B cell (primary cell): ENCODE measurements around the gene LRCOL1. TPM values are rescaled to one million over a fixed set of nuclear protein-coding genes. Genes with fewer than 3 reads are reported as not detected.

ENCODE experiments used
- ATAC-seq: fragments of 200-7000 bp; cut with Tn5 transposase; one replicate; pipeline ENCODE4 v1.10.0; 2021; ENCODE audit warnings: low read depth, mild to moderate bottlenecking, moderate number of reproducible peaks, moderate library complexity
- CTCF ChIA-PET: fragments of 350-600 bp; sonication (Branson Sonifier 250); formaldehyde crosslinking; loops from one replicate; lab custom pipeline; 2021; ENCODE audit warnings: antibody characterized with exemption, inconsistent platforms; lab: Charles Lee
- POLR2A ChIA-PET: fragments of 350-600 bp; sonication (Branson Sonifier 250); formaldehyde crosslinking; loops from one replicate; lab custom pipeline; 2021; ENCODE audit warnings: antibody characterized with exemption; lab: Charles Lee
- DNase-seq: peaks from one replicate; pipeline ENCODE4 v3.0.0; 2013
- H2AFZ ChIP-seq: 2 replicates; pipeline ENCODE4 v1.6.1; 2012; ENCODE audit warnings: mild to moderate bottlenecking, low read depth, low read length; ENCODE audit not compliant: insufficient read depth, poor library complexity, severe bottlenecking
- H3K27ac ChIP-seq, 2 donors: 1 replicate in 1 of 2; 2 replicates in 1 of 2; pipeline ENCODE4 v1.5.1; 2012 to 2013; ENCODE audit warnings: low read length in 2 of 2, mild to moderate bottlenecking in 2 of 2, moderate library complexity in 1 of 2
- H3K27me3 ChIP-seq, 4 experiments: fragments of 200-600 bp in 1 of 4; sonication (generic) in 1 of 4; replicated peaks in 1 of 4; 1 replicate in 2 of 4; 2 replicates in 2 of 4; pipeline versions ENCODE4 v1.6.1 to v1.7.0; 2013 to 2016; ENCODE audit warnings: low read length in 3 of 4, mild to moderate bottlenecking in 2 of 4, mixed read lengths in 1 of 4, moderate library complexity in 1 of 4; ENCODE audit not compliant: insufficient read depth in 4 of 4, control insufficient read depth in 3 of 4; ENCODE audit errors: control extremely low read depth in 1 of 4
- H3K36me3 ChIP-seq, 2 experiments: replicated peaks in 1 of 2; 1 replicate in 1 of 2; 2 replicates in 1 of 2; pipeline versions ENCODE4 v1.6.1 to v1.7.1; 2013; ENCODE audit warnings: low read length in 1 of 2; ENCODE audit not compliant: insufficient read depth in 2 of 2, control insufficient read depth in 1 of 2; ENCODE audit errors: control extremely low read depth in 1 of 2, extremely low read depth in 1 of 2
- H3K4me1 ChIP-seq, 2 donors: fragments of 200-600 bp in 1 of 2; sonication (generic) in 1 of 2; 1 replicate in 1 of 2; 2 replicates in 1 of 2; pipeline versions ENCODE4 v1.5.1 to v1.6.1; 2013 to 2017; ENCODE audit warnings: low read length in 2 of 2; ENCODE audit not compliant: control insufficient read depth in 2 of 2, insufficient read depth in 2 of 2
- H3K4me2 ChIP-seq: replicated peaks from 2 replicates; pipeline ENCODE3; 2012; ENCODE audit warnings: mild to moderate bottlenecking, low read depth, low read length; ENCODE audit not compliant: poor library complexity, severe bottlenecking
- H3K4me3 ChIP-seq, 5 experiments: fragments of 200-600 bp in 1 of 5; sonication (generic) in 1 of 5; 1 replicate in 3 of 5; 2 replicates in 2 of 5; pipeline versions ENCODE4 v1.5.1 to v1.7.0; 2011 to 2016; ENCODE audit warnings: low read length in 4 of 5, mild to moderate bottlenecking in 4 of 5, low read depth in 2 of 5, control low read depth in 1 of 5, moderate library complexity in 1 of 5; ENCODE audit not compliant: insufficient read depth in 1 of 5; ENCODE audit errors: control extremely low read depth in 1 of 5, extremely low read depth in 1 of 5
- H3K79me2 ChIP-seq: fragments of 200-600 bp; sonication (generic); one replicate; pipeline ENCODE4 v1.6.0; 2016; ENCODE audit warnings: low read length; ENCODE audit not compliant: control insufficient read depth, insufficient read depth
- H3K9ac ChIP-seq: fragments of 200-600 bp; sonication (generic); 2 replicates; pipeline ENCODE4 v1.6.1; 2017; ENCODE audit warnings: mild to moderate bottlenecking, low read length, moderate library complexity
- H3K9me3 ChIP-seq, 3 donors: one replicate each; pipeline versions ENCODE4 v1.6.1 to v1.7.1; 2013; ENCODE audit warnings: low read length in 2 of 3; ENCODE audit not compliant: control insufficient read depth in 2 of 3, insufficient read depth in 1 of 3; ENCODE audit errors: control extremely low read depth in 1 of 3
- H4K20me1 ChIP-seq: 2 replicates; pipeline ENCODE4 v1.6.0; 2012; ENCODE audit warnings: mild to moderate bottlenecking, low read length; ENCODE audit not compliant: insufficient read depth, control insufficient read depth, poor library complexity, severe bottlenecking
- H3K27ac Mint-ChIP-seq: one replicate; pipeline ENCODE4 v1.8.0; 2021; ENCODE audit warnings: mixed read lengths
- H3K27me3 Mint-ChIP-seq: one replicate; pipeline ENCODE4 v1.8.0; 2021; ENCODE audit warnings: mixed read lengths
- H3K4me1 Mint-ChIP-seq: one replicate; pipeline ENCODE4 v1.8.0; 2021; ENCODE audit warnings: mixed read lengths
- H3K4me3 Mint-ChIP-seq: one replicate; pipeline ENCODE4 v1.8.0; 2021; ENCODE audit warnings: mixed read lengths
- H3K9me3 Mint-ChIP-seq: one replicate; pipeline ENCODE4 v1.8.0; 2022; ENCODE audit warnings: mixed read lengths; ENCODE audit not compliant: insufficient read depth
- CTCF ChIP-seq: fragments of 200-600 bp; IDR thresholded peaks from one replicate; pipeline ENCODE4 v1.8.0; 2022; ENCODE audit warnings: antibody characterized with exemption, mild to moderate bottlenecking
- EZH2 ChIP-seq: IDR thresholded peaks from 2 replicates; pipeline ENCODE4 v1.6.1; 2012; ENCODE audit warnings: borderline replicate concordance, low read depth, mild to moderate bottlenecking, moderate library complexity, low read length; ENCODE audit not compliant: insufficient read depth, poor library complexity, severe bottlenecking
- WGBS: methylation state at CpG from one replicate; pipeline ENCODE4 v1.1.5; 2013; ENCODE audit warnings: missing lambda C conversion rate; ENCODE audit not compliant: insufficient coverage; 5-methylcytosine and 5-hydroxymethylcytosine counted together
- intact Hi-C: fragments of 100-400 bp; cut with micrococcal nuclease; formaldehyde crosslinking; loops from one replicate; pipeline ENCODE4 v1.10.0; 2022
- polyA plus RNA-seq: library from polyadenylated mRNA; depleted of rRNA; stranded (reverse); fragments of >200 nt; gene quantifications from 2 replicates; pipeline ENCODE4 v1.2.3, GENCODE V29; 2012
- total RNA-seq, 2 donors: library from RNA; stranded (reverse); fragments of 120-200 nt in 1 of 2; gene quantifications; 1 replicate in 1 of 2; 2 replicates in 1 of 2; pipeline versions ENCODE4 v1.2.3 to v1.2.4, GENCODE V29; 2013 to 2022

The LRCOL1 gene
- total and polyA plus RNA-seq, 2 donors (not counting 1 experiment from before 2014, with no cell fraction given) = not detected

- Mint-ChIP-seq H3K27me3 (no peaks in the 10 kb centered on the region), H3K9me3 (no peaks in the 10 kb centered on the region), H3K4me1 (peaks cover 28% of the 10 kb centered on the region), H3K4me3 (no peak overlapping the region), H3K27ac (peak overlapping the region; percentile 50)
- Histone ChIP-seq H3K27me3 (no peaks in the 10 kb centered on the region), H3K9ac (no peak overlapping the region), H3K4me3 (no peak overlapping the region), H3K4me1 (peaks cover 27 to 35% of the 10 kb centered on the region in 2 donors), H3K27ac (no peak overlapping the region), H3K36me3 (no peaks in the 10 kb centered on the region), H3K4me2 (no peak overlapping the region), H3K79me2 (peaks cover 16% of the 10 kb centered on the region), H4K20me1 (peaks cover 44% of the 10 kb centered on the region), H2AFZ (no peak overlapping the region), H3K9me3 (peaks cover 0 to 7% (median 0%) of the 10 kb centered on the region in 3 donors)
- CTCF ChIA-PET = interaction anchor here (1.1 kb wide), 1 partner anchor 142 kb away, joined by 5 read pairs; no protein-coding TSS in a partner anchor
- ATAC-seq (no peak), DNase-seq (no peak)
- POLR2A ChIA-PET = no interaction called here
- TF ChIP-seq EZH2 = no peak
- TF ChIP-seq CTCF = no peak
- WGBS = 96% methylated on average over 17 of the region's 19 CpGs
- intact Hi-C loops = no loop called here
These were observed 52.9 kb downstream of the LRCOL1 start for GRCh38 chr12:132557291-132558015.

- Mint-ChIP-seq H3K27me3 (no peaks in the 10 kb centered on the region), H3K4me1 (peaks cover 26% of the 10 kb centered on the region), H3K4me3 (no peak overlapping the region), H3K9me3 (no peaks in the 10 kb centered on the region), H3K27ac (peak overlapping the region; percentile 50)
- ChIA-PET POLR2A (no interaction called here), CTCF (interaction anchor here (1.1 kb wide), 1 partner anchor 142 kb away, joined by 5 read pairs; no protein-coding TSS in a partner anchor)
- Histone ChIP-seq H3K27ac (no peak overlapping the region), H3K36me3 (peaks cover 0 to 3% of the 10 kb centered on the region in 2 experiments), H3K27me3 (no peaks in the 10 kb centered on the region), H3K4me1 (peaks cover 27 to 33% of the 10 kb centered on the region in 2 donors), H3K4me3 (no peak overlapping the region), H3K79me2 (peaks cover 9% of the 10 kb centered on the region), H3K9me3 (peaks cover 0 to 7% (median 0%) of the 10 kb centered on the region in 3 donors), H3K9ac (no peak overlapping the region), H3K4me2 (no peak overlapping the region), H2AFZ (no peak overlapping the region), H4K20me1 (peaks cover 37% of the 10 kb centered on the region)
- 20% methylated on average over 10 of the region's 17 CpGs for WGBS
- intact Hi-C loops = no loop called here
- ATAC-seq (no peak), DNase-seq (no peak)
- TF ChIP-seq CTCF (no peak), EZH2 (no peak)
These were observed 53.6 kb downstream of the LRCOL1 start for GRCh38 chr12:132556801-132557200.
